ENCODE results near the gene FAM234B.

- no peak for TF ChIP-seq CTCF (IDR thresholded peaks at IDR 0.05)
- TF ChIP-seq POLR2A (IDR thresholded peaks at IDR 0.05) = no peak
These were observed 27.4 kb downstream of the FAM234B start for GRCh38 chr12:13071305-13072280.
